B cell (primary cell): ENCODE data around the gene ATP9B. TPM values are rescaled to one million over a fixed set of nuclear protein-coding genes. Genes with fewer than 3 reads are reported as not detected.

Source experiments
- ATAC-seq: fragments of 200-7000 bp; cut with Tn5 transposase; one replicate; pipeline ENCODE4 v1.10.0; 2021; ENCODE audit warnings: low read depth, mild to moderate bottlenecking, moderate number of reproducible peaks, moderate library complexity
- CTCF ChIA-PET: fragments of 350-600 bp; sonication (Branson Sonifier 250); formaldehyde crosslinking; loops from one replicate; lab custom pipeline; 2021; ENCODE audit warnings: antibody characterized with exemption, inconsistent platforms; lab: Charles Lee
- POLR2A ChIA-PET: fragments of 350-600 bp; sonication (Branson Sonifier 250); formaldehyde crosslinking; loops from one replicate; lab custom pipeline; 2021; ENCODE audit warnings: antibody characterized with exemption; lab: Charles Lee
- DNase-seq: peaks from one replicate; pipeline ENCODE4 v3.0.0; 2013
- H2AFZ ChIP-seq: 2 replicates; pipeline ENCODE4 v1.6.1; 2012; ENCODE audit warnings: mild to moderate bottlenecking, low read depth, low read length; ENCODE audit not compliant: insufficient read depth, poor library complexity, severe bottlenecking
- H3K27ac ChIP-seq, 2 donors: 1 replicate in 1 of 2; 2 replicates in 1 of 2; pipeline ENCODE4 v1.5.1; 2012 to 2013; ENCODE audit warnings: low read length in 2 of 2, mild to moderate bottlenecking in 2 of 2, moderate library complexity in 1 of 2
- H3K27me3 ChIP-seq, 4 experiments: fragments of 200-600 bp in 1 of 4; sonication (generic) in 1 of 4; replicated peaks in 1 of 4; 1 replicate in 2 of 4; 2 replicates in 2 of 4; pipeline versions ENCODE4 v1.6.1 to v1.7.0; 2013 to 2016; ENCODE audit warnings: low read length in 3 of 4, mild to moderate bottlenecking in 2 of 4, mixed read lengths in 1 of 4, moderate library complexity in 1 of 4; ENCODE audit not compliant: insufficient read depth in 4 of 4, control insufficient read depth in 3 of 4; ENCODE audit errors: control extremely low read depth in 1 of 4
- H3K36me3 ChIP-seq, 2 experiments: replicated peaks in 1 of 2; 1 replicate in 1 of 2; 2 replicates in 1 of 2; pipeline versions ENCODE4 v1.6.1 to v1.7.1; 2013; ENCODE audit warnings: low read length in 1 of 2; ENCODE audit not compliant: insufficient read depth in 2 of 2, control insufficient read depth in 1 of 2; ENCODE audit errors: control extremely low read depth in 1 of 2, extremely low read depth in 1 of 2
- H3K4me1 ChIP-seq, 2 donors: fragments of 200-600 bp in 1 of 2; sonication (generic) in 1 of 2; 1 replicate in 1 of 2; 2 replicates in 1 of 2; pipeline versions ENCODE4 v1.5.1 to v1.6.1; 2013 to 2017; ENCODE audit warnings: low read length in 2 of 2; ENCODE audit not compliant: control insufficient read depth in 2 of 2, insufficient read depth in 2 of 2
- H3K4me2 ChIP-seq: replicated peaks from 2 replicates; pipeline ENCODE3; 2012; ENCODE audit warnings: mild to moderate bottlenecking, low read depth, low read length; ENCODE audit not compliant: poor library complexity, severe bottlenecking
- H3K4me3 ChIP-seq, 5 experiments: fragments of 200-600 bp in 1 of 5; sonication (generic) in 1 of 5; 1 replicate in 3 of 5; 2 replicates in 2 of 5; pipeline versions ENCODE4 v1.5.1 to v1.7.0; 2011 to 2016; ENCODE audit warnings: low read length in 4 of 5, mild to moderate bottlenecking in 4 of 5, low read depth in 2 of 5, control low read depth in 1 of 5, moderate library complexity in 1 of 5; ENCODE audit not compliant: insufficient read depth in 1 of 5; ENCODE audit errors: control extremely low read depth in 1 of 5, extremely low read depth in 1 of 5
- H3K79me2 ChIP-seq: fragments of 200-600 bp; sonication (generic); one replicate; pipeline ENCODE4 v1.6.0; 2016; ENCODE audit warnings: low read length; ENCODE audit not compliant: control insufficient read depth, insufficient read depth
- H3K9ac ChIP-seq: fragments of 200-600 bp; sonication (generic); 2 replicates; pipeline ENCODE4 v1.6.1; 2017; ENCODE audit warnings: mild to moderate bottlenecking, low read length, moderate library complexity
- H3K9me3 ChIP-seq, 3 donors: one replicate each; pipeline versions ENCODE4 v1.6.1 to v1.7.1; 2013; ENCODE audit warnings: low read length in 2 of 3; ENCODE audit not compliant: control insufficient read depth in 2 of 3, insufficient read depth in 1 of 3; ENCODE audit errors: control extremely low read depth in 1 of 3
- H4K20me1 ChIP-seq: 2 replicates; pipeline ENCODE4 v1.6.0; 2012; ENCODE audit warnings: mild to moderate bottlenecking, low read length; ENCODE audit not compliant: insufficient read depth, control insufficient read depth, poor library complexity, severe bottlenecking
- H3K27ac Mint-ChIP-seq: one replicate; pipeline ENCODE4 v1.8.0; 2021; ENCODE audit warnings: mixed read lengths
- H3K27me3 Mint-ChIP-seq: one replicate; pipeline ENCODE4 v1.8.0; 2021; ENCODE audit warnings: mixed read lengths
- H3K4me1 Mint-ChIP-seq: one replicate; pipeline ENCODE4 v1.8.0; 2021; ENCODE audit warnings: mixed read lengths
- H3K4me3 Mint-ChIP-seq: one replicate; pipeline ENCODE4 v1.8.0; 2021; ENCODE audit warnings: mixed read lengths
- H3K9me3 Mint-ChIP-seq: one replicate; pipeline ENCODE4 v1.8.0; 2022; ENCODE audit warnings: mixed read lengths; ENCODE audit not compliant: insufficient read depth
- CTCF ChIP-seq: fragments of 200-600 bp; IDR thresholded peaks from one replicate; pipeline ENCODE4 v1.8.0; 2022; ENCODE audit warnings: antibody characterized with exemption, mild to moderate bottlenecking
- EZH2 ChIP-seq: IDR thresholded peaks from 2 replicates; pipeline ENCODE4 v1.6.1; 2012; ENCODE audit warnings: borderline replicate concordance, low read depth, mild to moderate bottlenecking, moderate library complexity, low read length; ENCODE audit not compliant: insufficient read depth, poor library complexity, severe bottlenecking
- WGBS: methylation state at CpG from one replicate; pipeline ENCODE4 v1.1.5; 2013; ENCODE audit warnings: missing lambda C conversion rate; ENCODE audit not compliant: insufficient coverage; 5-methylcytosine and 5-hydroxymethylcytosine counted together
- intact Hi-C: fragments of 100-400 bp; cut with micrococcal nuclease; formaldehyde crosslinking; loops from one replicate; pipeline ENCODE4 v1.10.0; 2022
- polyA plus RNA-seq: library from polyadenylated mRNA; depleted of rRNA; stranded (reverse); fragments of >200 nt; gene quantifications from 2 replicates; pipeline ENCODE4 v1.2.3, GENCODE V29; 2012
- total RNA-seq, 2 donors: library from RNA; stranded (reverse); fragments of 120-200 nt in 1 of 2; gene quantifications; 1 replicate in 1 of 2; 2 replicates in 1 of 2; pipeline versions ENCODE4 v1.2.3 to v1.2.4, GENCODE V29; 2013 to 2022

ATP9B gene
- total and polyA plus RNA-seq, 2 donors (not counting 1 experiment from before 2014, with no cell fraction given) = 34.3 to 71.7 TPM

- Histone ChIP-seq H3K9me3 (peaks cover 0 to 4% (median 0%) of the 10 kb centered on the region in 3 donors), H4K20me1 (peaks cover 10% of the 10 kb centered on the region), H3K27ac (no peak overlapping the region), H3K36me3 (no peaks in the 10 kb centered on the region), H3K4me2 (no peak overlapping the region), H3K27me3 (no peaks in the 10 kb centered on the region), H2AFZ (no peak overlapping the region), H3K4me3 (no peak overlapping the region), H3K4me1 (peaks cover 7 to 15% of the 10 kb centered on the region in 2 donors), H3K79me2 (no peaks in the 10 kb centered on the region), H3K9ac (no peak overlapping the region)
- CTCF ChIA-PET = interaction anchor here (11.9 to 12.4 kb wide), 2 partner anchors 145 to 261 kb away, joined by 175 to 201 read pairs; no protein-coding TSS in a partner anchor
- no peak for DNase-seq
- POLR2A ChIA-PET = no interaction called here
- 80% methylated on average over 13 of the region's 17 CpGs for WGBS
- intact Hi-C loops = loop anchor here (5.0 kb wide), 1 partner anchor 773 kb away; no protein-coding TSS in a partner anchor
- Mint-ChIP-seq H3K9me3 (no peaks in the 10 kb centered on the region), H3K4me3 (no peak overlapping the region), H3K27me3 (peaks cover 4% of the 10 kb centered on the region), H3K27ac (no peak overlapping the region), H3K4me1 (peaks cover 9% of the 10 kb centered on the region)
- TF ChIP-seq CTCF (no peak), EZH2 (no peak)
- no peak for ATAC-seq
Observed at GRCh38 chr18:79384151-79384807, 315.1 kb downstream of the ATP9B start.

GRCh38 chr18:79384834-79385233, 315.6 kb downstream of the ATP9B start:
- H3K27me3 ChIP-seq = no peaks in the 10 kb centered on the region
- no peaks in the 10 kb centered on the region for H3K36me3 ChIP-seq
- peaks cover 6% of the 10 kb centered on the region for H3K4me1 Mint-ChIP-seq
- H3K79me2 ChIP-seq = no peaks in the 10 kb centered on the region
- no peak overlapping the region for H3K4me3 ChIP-seq
- no peak overlapping the region for H3K4me3 Mint-ChIP-seq
- intact Hi-C loops = loop anchor here (5.0 kb wide), 1 partner anchor 772 kb away; no protein-coding TSS in a partner anchor
- H2AFZ ChIP-seq = no peak overlapping the region
- no peak overlapping the region for H3K27ac ChIP-seq
- H4K20me1 ChIP-seq = peaks cover 10% of the 10 kb centered on the region
- H3K4me2 ChIP-seq = no peak overlapping the region
- no peaks in the 10 kb centered on the region for H3K9me3 Mint-ChIP-seq
- H3K9ac ChIP-seq = no peak overlapping the region
- POLR2A ChIA-PET = no interaction called here
- ATAC-seq (no peak), DNase-seq (no peak)
- WGBS = 91% methylated on average over 14 of the region's 16 CpGs
- CTCF ChIA-PET = interaction anchor here (0.7 to 12.4 kb wide), 3 partner anchors 130 to 260 kb away, joined by 3 to 201 read pairs (median 175); no protein-coding TSS in a partner anchor
- peaks cover 0 to 4% (median 0%) of the 10 kb centered on the region in 3 donors for H3K9me3 ChIP-seq
- H3K4me1 ChIP-seq = peaks cover 4 to 13% of the 10 kb centered on the region in 2 donors
- TF ChIP-seq EZH2 (no peak), CTCF (no peak)
- H3K27ac Mint-ChIP-seq = no peak overlapping the region
- H3K27me3 Mint-ChIP-seq = peaks cover 4% of the 10 kb centered on the region
